Occipital lobe (tissue), 2 donors: ENCODE results near the gene EFNA2. TPM values are rescaled to one million over a fixed set of nuclear protein-coding genes. Genes with fewer than 3 reads are reported as not detected.
"Not testable (repeated sequence)": the region's sequence is repeated elsewhere in the genome, so short reads cannot be mapped to it uniquely, and the experiment has no call there.

Source experiments
- DNase-seq: peaks from one replicate; lab custom pipeline; 2025; lab: John Stamatoyannopoulos, UW
- total RNA-seq: library from RNA; depleted of rRNA; stranded (reverse); fragments of >200 nt; gene quantifications from one replicate; pipeline ENCODE4 v1.2.3, GENCODE V29; 2014

EFNA2 gene
- total RNA-seq, 1 donor from 2014 or later = 8.1 TPM

DNA sequence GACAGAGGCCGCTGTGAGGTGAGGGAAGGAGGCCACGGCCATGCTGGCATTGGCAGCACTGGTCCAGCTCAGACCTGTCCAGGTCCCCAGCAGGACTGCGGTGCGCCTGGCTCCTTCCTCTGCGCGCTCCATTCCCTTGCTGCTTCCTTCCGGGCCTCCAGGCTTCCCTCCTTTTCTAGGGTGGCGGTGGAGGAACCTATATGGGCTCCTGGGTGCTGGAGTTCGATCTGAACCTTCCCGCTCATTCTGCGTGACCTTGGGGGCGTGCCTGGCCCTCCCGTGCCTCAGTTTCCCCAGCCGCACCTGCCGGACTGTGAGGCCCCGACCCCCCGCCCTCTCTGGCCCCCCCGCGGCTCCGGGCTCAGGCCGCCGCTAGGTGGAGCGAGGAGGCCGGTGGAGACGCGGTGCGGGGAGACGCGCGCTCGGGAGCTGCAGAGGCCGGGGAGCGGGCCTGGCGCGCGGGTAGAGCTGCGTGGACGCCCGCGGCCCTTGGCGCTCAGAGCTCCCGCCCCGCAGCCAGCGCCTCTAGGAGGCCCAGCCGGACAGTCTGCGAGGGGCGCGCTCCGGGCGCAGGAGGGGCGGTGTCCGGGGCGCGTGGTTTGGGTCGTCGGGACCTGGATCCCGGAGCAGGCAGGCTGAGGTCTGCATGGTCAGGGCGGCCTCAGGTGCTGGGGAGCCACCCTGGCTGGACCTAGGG, 29.9 kb downstream of the EFNA2 start:
- DNase-seq = peak; percentile 54

DNA sequence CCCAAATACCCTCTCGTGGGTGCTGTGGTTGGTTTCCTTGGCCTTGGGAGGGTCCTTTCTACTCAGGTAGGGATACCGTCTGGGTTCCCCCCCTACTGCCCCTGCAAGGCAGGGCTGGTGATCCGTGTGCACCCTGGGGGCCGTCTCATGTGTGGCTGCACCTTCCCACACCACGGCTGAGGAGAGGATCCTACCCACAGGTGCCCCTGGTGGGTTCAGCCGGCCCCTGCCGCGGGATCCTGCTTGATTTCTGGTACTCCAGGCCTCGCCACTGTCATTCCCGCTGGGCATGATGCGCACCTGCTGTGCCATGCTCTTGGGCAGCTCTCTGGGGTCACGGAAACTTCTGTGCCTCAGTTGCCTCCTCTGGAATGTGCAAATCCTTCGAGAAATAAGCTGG, 30.8 kb downstream of the EFNA2 start:
- DNase-seq = no peak

DNA sequence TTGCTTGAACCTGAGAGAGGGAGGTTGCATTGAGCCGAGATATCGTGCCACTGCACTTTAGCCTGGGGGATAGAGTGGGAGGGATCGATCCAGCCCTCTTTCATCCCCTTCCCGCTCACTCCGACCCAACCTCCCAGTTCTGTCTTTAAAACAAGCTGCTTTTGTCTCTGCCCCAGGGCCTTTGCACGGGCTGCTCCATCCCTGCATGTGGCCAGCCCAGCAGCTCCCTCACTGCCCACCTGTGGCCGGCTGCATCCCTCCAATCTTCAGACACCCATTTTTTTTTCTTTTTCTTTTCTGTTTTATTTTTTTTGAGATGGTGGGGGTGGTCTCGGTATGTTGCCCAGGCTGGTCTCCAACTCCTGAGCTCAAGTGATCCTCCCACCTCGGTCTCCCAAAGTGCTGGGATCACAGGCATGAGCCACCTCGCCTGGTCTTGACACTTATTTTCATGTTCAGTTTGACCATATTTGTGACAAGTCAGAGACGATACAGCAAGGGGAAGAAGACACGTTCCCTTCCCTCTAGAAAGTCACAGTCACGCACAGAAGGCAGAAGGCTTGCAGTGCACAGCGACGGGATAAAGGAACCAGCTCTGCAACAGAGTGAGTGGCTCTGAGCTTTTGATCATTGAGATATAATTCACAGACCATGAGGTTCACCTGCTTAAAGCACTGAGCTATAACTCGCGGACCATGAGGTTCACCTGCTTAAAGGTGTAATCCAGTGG, 31.8 kb downstream of the EFNA2 start:
- DNase-seq = no peak

DNA sequence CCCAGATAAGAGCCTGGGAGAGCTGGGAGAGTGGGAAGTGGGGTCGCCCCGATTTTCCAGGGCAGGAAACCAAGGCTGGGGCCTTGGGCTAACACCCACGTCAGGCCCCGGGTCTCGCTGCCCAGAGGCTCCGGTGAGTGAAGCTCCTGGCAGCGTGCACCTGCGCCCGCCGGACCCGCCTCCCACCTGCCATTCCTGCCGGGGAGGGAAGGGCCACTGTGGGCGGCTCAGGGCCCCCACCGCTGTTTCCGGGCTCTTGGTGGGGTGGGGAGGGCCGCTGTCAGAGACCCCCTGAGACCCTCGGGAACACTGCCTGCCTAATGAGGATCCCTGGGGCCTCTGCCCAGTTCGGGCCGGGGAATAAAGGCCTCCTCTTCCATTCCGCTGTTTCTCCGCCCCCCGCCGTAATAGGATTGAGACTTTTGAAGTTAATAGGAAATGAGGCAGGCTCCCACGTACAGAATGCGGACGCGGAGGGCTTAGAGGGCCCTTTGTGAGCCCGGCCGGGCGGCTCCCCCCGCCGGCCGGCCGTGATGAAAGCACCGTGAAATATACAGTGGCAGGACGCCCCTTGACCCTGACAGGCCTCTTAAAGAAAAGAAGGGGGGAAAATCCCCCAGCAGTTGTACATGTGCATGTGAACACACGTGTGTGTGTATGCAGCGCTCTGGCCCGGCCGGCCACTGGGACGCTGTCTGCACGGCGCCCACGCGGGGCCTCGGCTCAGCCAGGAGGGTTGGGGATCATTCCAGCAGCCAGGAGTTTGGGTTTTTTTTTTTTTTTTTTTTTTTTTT, 33.2 kb downstream of the EFNA2 start:
- no peak for DNase-seq

DNA sequence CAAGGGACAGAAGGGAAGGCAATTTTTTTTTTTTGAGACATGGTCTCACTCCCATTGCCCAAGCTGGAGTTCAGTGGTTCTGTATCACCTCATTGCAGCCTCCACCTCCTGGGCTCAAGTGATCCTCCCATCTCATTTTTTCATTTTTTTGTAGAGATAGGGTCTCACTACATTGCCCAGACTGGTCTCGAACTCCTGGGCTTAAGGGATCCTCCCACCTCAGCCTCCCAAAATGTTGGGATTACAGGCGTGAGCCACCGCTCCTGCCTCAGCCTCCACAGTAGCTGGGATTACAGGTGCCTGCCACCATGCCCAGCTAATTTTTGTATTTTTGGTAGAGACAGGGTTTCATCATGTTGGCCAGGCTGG, 34.6 kb downstream of the EFNA2 start:
- not testable (repeated sequence) for DNase-seq

DNA sequence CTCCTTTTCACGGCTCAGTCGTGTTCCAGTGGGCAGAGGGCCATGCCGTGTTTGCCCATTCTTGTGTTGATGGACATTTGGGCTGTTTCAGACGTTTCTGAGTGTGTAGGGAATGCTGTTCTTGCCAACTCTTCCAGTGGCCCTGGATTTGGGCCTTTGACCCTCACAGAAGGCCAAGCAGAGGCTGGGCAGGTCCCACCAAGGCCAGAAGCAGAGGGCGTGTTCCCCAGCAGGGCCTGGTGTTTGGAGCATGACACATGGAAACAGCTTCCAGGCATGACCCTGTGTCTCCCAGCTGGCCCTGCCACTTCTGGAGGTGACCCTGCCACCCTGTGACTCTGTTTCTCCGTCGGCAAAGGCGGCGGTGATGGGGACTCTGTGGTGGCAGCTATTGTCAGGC, 35.9 kb downstream of the EFNA2 start:
- DNase-seq = no peak

DNA sequence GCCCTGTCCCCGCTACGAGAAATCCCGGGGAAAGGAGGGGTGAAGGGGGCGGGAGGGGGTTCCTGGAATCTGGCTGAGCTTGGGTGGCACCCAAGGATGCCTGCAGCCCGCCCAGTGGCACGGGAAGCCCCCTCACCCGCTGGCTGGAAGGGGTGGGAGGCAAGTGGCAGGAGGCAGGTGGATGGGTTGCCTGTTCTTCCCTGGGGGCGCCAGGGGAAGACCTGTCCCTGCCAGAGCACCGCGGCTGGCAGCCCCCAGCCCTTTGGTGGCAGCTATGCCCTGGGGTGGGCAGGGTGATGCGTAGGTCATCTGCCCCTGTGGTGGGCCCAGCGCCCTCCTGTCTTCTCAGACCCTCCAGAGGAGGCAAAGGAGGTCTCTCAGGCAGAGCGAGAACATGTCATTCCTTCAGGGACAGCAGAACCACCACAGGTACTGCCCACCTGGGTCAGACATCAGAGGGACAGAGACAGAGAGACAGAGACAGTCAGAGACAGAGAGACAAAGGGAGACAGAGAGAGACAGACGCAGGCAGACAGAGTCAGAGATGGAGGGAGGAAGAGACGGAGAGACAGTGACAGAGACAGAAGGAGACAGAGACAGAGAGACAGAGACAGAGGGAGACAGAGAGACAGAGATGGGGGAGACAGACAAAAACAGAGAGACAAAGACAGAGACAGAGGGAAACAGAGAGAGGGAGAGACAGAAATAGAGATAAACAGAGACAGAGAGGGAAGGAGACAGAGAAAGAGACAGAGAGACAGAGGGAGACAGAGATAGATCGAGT, 36.7 kb downstream of the EFNA2 start:
- no peak for DNase-seq

- DNase-seq = no peak
Measured at GRCh38 chr19:1324249-1324805, 38.7 kb downstream of the EFNA2 start.

GRCh38 chr19:1324806-1325567, 39.3 kb downstream of the EFNA2 start:
- DNase-seq = no peak

GRCh38 chr19:1325568-1326294, 40.1 kb downstream of the EFNA2 start:
- DNase-seq = no peak

DNA sequence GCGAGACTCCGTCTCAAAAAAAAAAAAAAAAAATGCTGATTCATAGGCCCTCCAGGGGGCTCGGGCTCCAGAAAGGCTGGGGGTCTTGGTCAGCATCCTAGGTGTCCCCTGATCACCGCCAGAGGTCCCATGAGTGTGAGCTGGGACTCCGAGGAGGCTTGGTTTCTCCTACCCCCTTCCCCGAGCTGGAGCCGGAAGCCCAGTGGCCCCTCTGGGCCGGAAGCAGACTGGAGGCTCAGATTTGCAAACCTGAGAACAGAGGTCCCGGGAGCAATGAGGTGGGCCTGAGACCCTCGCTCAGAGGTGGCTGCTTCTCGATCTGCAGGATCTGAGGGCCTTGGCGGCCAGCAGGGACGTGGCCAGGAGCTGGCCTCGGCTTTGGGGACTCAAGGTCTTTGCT, 41.5 kb downstream of the EFNA2 start:
- no peak for DNase-seq

DNA sequence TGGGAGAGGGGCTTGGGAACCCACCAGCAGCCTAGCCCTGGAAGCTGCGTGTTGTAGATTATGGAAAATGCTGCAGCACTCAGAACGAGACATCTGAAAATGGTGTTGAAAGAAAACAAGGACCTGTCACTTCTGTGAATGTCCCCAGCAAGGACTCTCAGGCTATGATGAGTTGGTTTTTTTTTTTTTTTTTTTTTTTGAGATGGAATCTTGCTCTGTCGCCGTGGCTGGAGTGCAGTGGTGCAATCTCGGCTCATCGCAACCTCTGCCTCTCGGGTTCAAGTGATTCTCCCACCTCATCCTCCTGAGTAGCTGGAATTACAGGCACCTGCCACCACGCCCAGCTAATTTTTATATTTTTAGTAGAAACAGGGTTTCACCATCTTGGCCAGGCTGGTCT, 46.5 kb downstream of the EFNA2 start:
- DNase-seq = not testable (repeated sequence)

GRCh38 chr19:1336079-1336684, 50.5 kb downstream of the EFNA2 start:
- DNase-seq = no peak

GRCh38 chr19:1340681-1341469, 55.2 kb downstream of the EFNA2 start:
- DNase-seq = no peak

DNA sequence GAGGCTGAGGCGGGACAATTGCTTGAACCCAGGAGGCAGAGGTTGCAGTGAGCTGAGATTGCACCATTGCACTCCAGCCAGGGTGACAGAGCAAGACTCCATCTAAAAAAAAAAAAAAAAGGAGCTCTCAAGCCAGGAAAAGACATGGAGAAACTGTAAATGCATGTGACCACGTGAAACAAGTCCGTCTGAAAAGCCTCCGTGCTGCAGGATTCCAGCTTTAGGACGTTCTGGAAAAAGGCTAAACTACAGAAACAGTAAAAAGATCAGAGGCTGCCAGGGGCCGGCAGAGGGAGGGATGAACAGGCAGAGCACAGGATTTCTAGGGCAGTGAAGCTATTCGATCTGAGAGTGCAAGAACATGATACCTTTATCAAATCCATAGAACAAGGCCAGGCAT, 57.4 kb downstream of the EFNA2 start:
- DNase-seq = no peak

- no peak for DNase-seq
Measured at GRCh38 chr19:1349211-1349610, 63.5 kb downstream of the EFNA2 start.

DNA sequence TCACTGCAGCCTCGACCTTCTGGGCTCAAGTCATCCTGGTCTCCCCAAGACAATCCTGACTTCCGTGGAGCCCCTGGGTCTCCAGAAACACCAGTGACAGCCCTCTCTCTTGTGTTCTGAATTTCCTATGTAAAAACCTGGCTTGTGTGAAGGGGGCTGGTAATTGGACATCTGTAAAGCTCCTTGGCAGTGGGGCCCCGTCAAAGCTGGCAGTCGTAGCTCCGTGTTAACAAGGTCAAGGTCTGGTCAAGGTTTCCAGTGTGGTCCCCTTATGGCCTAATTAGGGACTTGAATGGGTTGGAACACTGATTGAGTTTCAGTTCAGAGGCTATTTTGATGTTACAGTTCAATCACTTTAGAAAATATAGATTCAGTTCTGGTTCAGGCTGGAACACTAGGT, 65.2 kb downstream of the EFNA2 start:
- DNase-seq = no peak
